ENCODE measurements around the gene SLC1A4.
"Not testable (repeated sequence)": the region's sequence is repeated elsewhere in the genome, so short reads cannot be mapped to it uniquely, and the experiment has no call there.

The SLC1A4 gene

GRCh38 chr2:64992218-64992617 is 3.0 kb downstream of the SLC1A4 start:
- DNase-seq (ENCODE audit: low read depth in 2 of 2), result no peak

DNA sequence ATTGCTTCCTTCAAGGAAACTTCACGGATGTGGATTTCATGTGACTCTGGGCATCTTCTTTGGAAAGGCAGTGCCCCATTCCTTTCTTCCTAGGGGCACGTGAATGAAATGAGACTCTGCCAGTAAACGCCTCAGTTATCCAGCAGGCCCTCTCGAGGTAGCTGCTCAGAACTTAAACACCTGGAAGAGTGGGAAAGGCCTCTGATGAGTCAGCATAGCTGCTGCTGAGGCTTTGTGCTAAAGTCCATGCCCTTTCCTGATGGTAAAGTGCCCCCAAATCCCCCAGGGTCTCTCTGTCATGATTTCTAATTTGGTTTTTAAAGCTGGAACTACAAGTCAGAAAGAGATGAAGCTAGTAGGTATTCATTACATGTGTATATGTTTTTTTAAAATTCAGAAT is 3.8 kb downstream of the SLC1A4 start:
- DNase-seq (ENCODE audit: low read depth in 2 of 2), result no peak

DNA sequence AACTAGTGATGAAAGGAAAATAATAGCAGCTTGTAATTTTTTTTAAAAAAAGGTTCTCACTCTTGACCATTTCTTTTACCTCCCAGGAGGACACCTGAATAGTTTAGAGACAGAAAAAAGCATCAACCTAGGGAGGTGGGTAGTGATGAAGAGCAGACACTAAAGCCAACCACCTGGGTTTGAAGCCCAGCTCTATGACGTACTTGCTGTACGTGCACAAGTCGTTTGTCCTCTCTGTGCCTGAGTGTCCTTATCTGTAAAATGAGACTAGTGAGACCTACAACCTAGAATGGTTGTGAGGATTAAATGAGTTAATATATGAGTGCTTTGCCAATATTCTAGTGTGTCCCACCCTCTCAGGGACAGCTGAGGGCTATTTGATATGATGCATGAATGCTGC is 5.8 kb downstream of the SLC1A4 start:
- DNase-seq (ENCODE audit: low read depth in 2 of 2), result no peak

DNA sequence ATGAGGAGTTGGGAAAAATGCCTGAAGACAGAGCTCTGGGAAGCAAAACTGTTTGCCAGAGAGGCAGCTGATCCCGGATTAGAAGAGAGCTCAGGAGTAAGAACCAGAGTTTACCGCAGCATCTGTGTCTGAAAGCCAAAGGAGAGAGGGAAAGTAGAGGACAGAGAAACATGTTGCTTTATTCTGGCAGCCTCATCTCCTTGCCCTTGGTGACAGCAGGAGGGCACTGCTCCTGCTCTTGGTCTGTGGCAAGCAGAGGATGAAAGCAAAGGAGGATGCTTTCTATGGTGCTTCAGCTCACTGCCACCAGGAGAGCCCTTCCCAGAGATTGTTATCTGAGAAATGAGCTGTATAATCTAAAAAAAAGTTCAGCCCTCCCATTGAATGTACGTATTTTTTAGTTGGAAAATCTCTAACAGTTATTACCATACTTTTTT is 7.7 kb downstream of the SLC1A4 start:
- no peak for DNase-seq (ENCODE audit: low read depth in 2 of 2)

DNA sequence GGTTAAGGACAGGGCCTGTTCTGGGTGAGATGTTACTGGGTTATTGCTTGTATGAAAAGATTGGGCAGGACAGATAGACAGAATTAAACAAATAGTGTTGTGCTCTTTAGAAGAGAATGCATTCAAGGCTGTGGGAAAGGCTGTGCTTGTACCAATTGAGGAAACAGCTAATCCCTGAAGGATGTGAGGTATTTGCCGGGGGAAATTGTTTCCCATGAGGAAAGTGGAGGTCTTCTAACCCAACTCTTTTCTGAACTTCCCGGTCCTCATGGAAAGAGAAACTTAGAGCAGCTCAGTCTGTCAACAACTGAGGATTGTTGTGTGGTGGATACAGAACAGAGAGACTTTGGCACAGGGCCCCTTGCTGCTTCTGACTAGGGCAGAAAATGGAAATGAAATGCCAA is 9.5 kb downstream of the SLC1A4 start:
- no peak for DNase-seq (ENCODE audit: low read depth in 2 of 2)

DNA sequence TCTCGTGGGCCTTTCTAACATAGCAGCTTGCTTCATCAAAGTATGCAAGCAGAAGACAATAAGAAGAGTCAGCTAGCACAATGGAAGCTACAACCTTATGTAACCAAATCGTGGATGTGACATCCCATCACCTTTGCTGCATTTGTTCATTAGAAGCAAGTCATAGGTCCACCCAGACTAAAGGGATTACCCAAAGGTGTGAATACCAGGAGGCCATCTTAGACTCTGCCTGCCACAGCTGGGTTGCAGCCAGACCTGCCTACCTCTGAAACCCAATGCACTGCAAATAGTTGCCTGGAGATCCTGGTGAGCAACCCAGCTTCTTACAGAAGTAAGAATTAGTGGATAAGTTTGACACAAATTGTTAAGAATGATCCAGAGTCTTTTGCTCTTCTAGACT is 10.6 kb downstream of the SLC1A4 start:
- DNase-seq (ENCODE audit: low read depth in 2 of 2), result no peak

- DNase-seq (ENCODE audit: low read depth in 2 of 2), result no peak
These were observed 11.4 kb downstream of the SLC1A4 start for GRCh38 chr2:65000644-65001043.

DNA sequence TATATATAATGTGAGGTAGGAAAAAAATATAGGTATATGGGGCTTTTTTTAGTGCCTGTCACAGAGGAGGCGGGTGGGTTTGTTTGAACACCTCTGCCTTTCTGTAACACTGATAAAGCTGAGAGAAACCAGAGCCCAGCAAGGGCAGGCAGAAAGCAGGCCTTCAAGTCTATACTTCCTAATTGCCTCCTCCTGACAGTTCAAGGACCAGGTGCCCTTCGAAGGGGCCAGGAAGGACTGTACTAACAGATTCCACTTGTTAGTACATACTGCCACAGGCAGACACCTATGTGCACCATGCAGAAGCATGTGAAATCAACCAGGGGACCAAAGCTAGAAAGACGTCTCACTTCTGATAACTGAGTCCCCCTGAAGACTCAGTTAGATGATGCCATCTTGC is 13.8 kb downstream of the SLC1A4 start:
- no peak for DNase-seq (ENCODE audit: low read depth in 2 of 2)

DNA sequence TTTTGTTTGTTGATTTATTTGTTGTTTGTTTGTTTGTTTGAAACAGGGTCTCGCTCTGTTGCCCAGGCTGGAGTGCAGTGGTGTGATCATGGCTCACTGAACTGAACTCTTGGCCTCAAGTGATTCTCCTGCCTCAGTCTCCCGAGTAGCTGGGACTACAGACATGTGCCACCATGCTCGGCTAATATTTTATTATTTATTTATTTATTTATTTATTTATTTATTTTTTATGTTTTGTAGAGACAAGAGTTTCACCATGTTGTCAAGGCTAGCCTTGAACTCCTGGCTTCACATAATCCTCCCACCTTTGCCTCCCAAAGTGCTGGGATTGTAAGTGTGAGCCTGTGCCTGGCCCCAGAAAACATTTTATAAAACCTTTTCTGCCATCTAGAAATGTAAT is 15.0 kb downstream of the SLC1A4 start:
- not testable (repeated sequence) for DNase-seq (ENCODE audit: low read depth in 2 of 2)

DNA sequence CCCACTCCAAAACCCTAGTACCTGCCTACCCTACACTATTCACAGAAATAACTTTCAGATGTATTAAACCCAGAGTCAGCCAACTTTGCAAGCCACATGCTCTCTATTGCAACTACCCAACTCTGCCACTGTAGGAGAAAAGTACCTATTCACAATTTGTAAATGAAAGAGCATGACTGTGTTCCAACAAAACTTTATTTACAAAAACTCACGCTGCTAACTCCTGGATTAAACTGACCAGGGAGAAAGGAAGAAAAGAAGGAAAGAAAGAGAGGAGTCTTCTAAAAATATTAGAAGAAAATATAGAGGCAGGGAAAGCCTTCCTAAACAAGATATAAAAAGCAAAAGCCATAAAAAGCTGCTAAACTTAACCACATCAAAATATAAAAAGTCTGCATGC is 24.6 kb downstream of the SLC1A4 start:
- DNase-seq (ENCODE audit: low read depth in 2 of 2), result no peak

DNA sequence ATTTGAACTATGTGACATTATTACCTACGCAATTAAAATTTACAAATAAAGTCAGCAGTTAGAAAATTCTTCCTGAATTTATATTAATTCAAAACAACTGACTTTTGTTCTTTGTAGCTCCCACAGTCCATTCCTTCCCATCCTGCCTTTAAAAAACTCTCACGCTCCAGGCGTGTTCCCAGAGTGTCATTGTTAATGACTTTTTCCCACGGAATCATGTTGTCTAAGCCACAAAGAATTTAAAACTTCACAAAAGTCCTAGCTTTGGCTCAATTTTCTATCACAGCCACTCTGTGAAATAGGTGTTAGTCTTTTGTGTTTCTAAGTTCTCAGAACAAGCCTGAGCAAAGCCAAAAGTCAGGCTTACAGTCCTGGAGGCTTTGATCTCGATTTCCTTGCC is 26.5 kb downstream of the SLC1A4 start:
- no peak for DNase-seq (ENCODE audit: low read depth in 2 of 2)

GRCh38 chr2:65016789-65017188 is 27.6 kb downstream of the SLC1A4 start:
- no peak for DNase-seq (ENCODE audit: low read depth in 2 of 2)

GRCh38 chr2:65017335-65017734 is 28.1 kb downstream of the SLC1A4 start:
- no peak for DNase-seq (ENCODE audit: low read depth in 2 of 2)

- DNase-seq (ENCODE audit: low read depth in 2 of 2), result no peak
These were observed 29.0 kb downstream of the SLC1A4 start for GRCh38 chr2:65018141-65018582.

DNA sequence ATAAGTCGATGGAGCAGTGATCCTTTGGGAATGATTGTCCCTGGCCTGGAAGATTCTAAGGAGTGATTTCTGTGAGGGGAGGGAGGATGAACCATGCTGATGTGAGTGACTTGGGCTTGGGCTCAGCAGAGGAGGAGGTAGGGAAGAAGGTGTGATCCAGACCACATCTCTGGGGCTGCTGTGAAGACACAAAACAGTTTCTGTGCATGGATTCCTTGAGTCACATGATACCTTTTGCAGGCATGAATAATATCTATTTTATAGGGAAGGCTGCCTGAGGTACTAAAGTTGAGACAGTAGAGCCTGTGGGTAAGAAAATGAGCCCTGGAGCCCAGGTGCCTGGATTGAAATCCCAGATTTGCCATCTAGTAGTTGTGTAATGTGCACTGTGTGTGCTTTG is 29.8 kb downstream of the SLC1A4 start:
- DNase-seq (ENCODE audit: low read depth in 2 of 2), result no peak

DNA sequence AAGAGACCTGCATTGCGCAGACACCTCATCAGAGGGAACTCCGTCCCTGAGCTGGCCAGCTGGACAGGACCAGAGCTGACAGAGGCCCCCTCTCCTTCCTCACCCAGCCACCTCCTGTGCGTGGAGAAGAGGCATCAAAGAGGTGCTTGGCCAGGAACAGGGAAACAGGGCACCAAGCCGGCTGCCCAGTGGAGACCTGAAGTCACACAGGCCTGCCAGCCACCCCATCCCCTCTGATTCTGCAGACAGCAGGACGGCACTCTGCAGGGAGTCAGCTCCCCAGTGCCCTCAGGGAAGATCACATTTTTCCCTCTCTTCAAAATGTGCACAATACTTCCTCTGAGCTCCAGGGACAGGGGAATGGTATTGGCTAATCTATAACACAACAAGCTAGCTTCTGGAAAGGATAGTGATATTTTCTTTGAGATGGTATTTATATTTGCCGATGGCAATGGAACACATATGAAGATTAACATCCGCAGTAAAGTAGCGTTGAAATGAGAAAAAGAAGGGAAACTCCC is 30.5 kb downstream of the SLC1A4 start:
- DNase-seq (ENCODE audit: low read depth in 2 of 2), result no peak

- not testable (repeated sequence) for DNase-seq (ENCODE audit: low read depth in 2 of 2)
These were observed 31.1 kb downstream of the SLC1A4 start for GRCh38 chr2:65020251-65020650.

GRCh38 chr2:65020943-65021528 is 31.8 kb downstream of the SLC1A4 start:
- DNase-seq (ENCODE audit: low read depth in 2 of 2), result no peak

DNA sequence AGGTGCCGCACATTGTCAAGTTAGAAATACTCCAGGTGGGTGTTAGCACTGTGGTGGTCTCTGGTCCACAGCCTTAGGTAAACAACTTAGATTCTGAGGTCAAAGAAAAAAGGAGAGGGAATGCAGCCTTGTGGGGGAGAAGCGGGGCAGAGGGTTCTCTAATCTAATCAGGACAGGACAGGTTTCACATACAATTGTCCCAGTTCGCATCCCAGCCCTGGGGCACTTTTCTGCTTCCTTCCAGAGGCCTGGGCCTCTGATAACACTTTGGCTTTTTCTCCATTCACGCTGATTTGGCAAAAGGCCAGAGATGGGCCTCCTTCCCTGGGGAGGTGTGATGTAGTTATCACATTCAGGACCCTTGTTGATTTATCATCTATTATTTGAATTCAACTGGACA is 32.5 kb downstream of the SLC1A4 start:
- DNase-seq (ENCODE audit: low read depth in 2 of 2), result no peak

DNA sequence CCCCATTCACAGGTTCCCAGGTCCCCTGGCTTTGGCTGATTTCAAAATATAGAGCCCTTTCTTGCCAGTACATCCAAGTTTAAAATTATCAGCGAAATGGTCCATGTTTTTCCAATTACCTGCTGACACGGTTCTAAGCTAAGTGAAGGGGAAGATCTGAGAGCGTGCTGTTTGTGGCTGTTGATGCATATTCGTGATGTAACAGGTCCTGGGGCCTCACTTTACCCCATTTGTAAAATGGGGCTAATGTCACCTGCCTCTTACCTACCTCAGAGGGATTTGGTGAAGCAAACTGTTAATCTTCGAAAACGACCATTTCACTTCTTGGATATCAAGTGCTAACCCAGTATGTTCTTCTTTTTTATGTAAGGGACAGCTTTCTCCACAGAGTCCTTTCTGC is 33.0 kb downstream of the SLC1A4 start:
- no peak for DNase-seq (ENCODE audit: low read depth in 2 of 2)

GRCh38 chr2:65023742-65024141 is 34.5 kb downstream of the SLC1A4 start:
- DNase-seq (ENCODE audit: low read depth in 2 of 2), result no peak

DNA sequence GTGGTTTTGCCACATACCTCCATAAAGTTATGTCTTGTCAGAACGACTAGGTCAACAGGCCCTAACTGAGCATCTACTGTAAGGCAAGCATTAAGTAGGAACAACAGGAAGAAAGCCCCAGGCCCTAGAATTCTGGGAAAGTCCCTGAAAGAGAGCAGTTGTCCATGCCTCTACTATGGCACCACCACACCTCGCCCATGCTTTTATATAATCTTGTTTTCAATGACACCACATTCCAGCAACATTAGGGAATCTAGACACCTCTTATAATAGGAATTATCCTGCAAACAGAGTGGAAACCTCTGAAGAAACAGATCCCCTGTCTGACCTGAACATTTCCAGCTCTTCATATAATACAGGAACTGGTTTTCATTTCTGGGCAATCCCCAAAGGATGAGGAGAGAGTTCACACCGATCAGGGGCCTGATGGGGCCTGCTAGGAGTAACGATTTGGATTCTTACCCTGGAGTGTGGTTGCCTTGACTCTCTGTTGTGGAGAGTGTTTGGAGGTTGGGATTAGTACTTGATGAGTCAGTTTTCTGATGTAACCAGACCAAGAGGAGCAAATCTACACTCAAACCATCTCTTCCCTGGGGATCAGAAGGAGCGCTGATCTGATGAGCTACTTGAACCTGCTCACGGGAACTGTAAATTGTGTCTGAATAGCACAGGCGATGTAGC is 35.1 kb downstream of the SLC1A4 start:
- no peak for DNase-seq (ENCODE audit: low read depth in 2 of 2)

GRCh38 chr2:65025453-65026123 is 36.4 kb downstream of the SLC1A4 start:
- no peak for DNase-seq (ENCODE audit: low read depth in 2 of 2)

Data from stimulated activated CD8-positive, alpha-beta memory T cell treated with anti-CD3 and anti-CD28 coated beads, Interleukin-15, amount 100 ng/mL, for 4 hours (primary cell).